Activated naive CD4-positive, alpha-beta T cell treated with anti-CD3 and anti-CD28 coated beads for 36 hours (primary cell): ENCODE results near the gene PRR5. TPM values are rescaled to one million over a fixed set of nuclear protein-coding genes. Genes with fewer than 3 reads are reported as not detected.
"Not testable (repeated sequence)": the region's sequence is repeated elsewhere in the genome, so short reads cannot be mapped to it uniquely, and the experiment has no call there.

Experiments
- CTCF ChIA-PET: fragments of 350-600 bp; sonication (Branson Sonifier 250); formaldehyde crosslinking; loops from one replicate; lab custom pipeline; 2021; ENCODE audit warnings: antibody characterized with exemption; lab: Charles Lee
- DNase-seq: peaks from one replicate; pipeline ENCODE4 v3.0.0-alpha.2; 2020
- H3K27ac Mint-ChIP-seq: one replicate; pipeline ENCODE4 v1.8.0; 2021; ENCODE audit warnings: mild to moderate bottlenecking, mixed read lengths
- H3K27me3 Mint-ChIP-seq: one replicate; pipeline ENCODE4 v1.8.0; 2021; ENCODE audit warnings: low read depth, mixed read lengths
- H3K36me3 Mint-ChIP-seq: one replicate; pipeline ENCODE4 v1.8.0; 2021; ENCODE audit warnings: low read depth, mixed read lengths
- H3K4me1 Mint-ChIP-seq: one replicate; pipeline ENCODE4 v1.8.0; 2021; ENCODE audit warnings: low read depth, mixed read lengths
- H3K4me3 Mint-ChIP-seq: one replicate; pipeline ENCODE4 v1.8.0; 2021; ENCODE audit warnings: mild to moderate bottlenecking, moderate library complexity, mixed read lengths
- H3K9me3 Mint-ChIP-seq: one replicate; pipeline ENCODE4 v1.8.0; 2021; ENCODE audit warnings: mixed read lengths
- intact Hi-C: fragments of 100-400 bp; cut with micrococcal nuclease; formaldehyde crosslinking; loops from one replicate; pipeline ENCODE4 v1.15.1; 2023
- total RNA-seq, 2 experiments: library from RNA; stranded (reverse); gene quantifications; one replicate each; pipeline ENCODE4 v1.2.3, GENCODE V29; 2021

PRR5 gene
- total RNA-seq, 2 experiments from 2014 or later, result 7.9 to 10.2 TPM

DNA sequence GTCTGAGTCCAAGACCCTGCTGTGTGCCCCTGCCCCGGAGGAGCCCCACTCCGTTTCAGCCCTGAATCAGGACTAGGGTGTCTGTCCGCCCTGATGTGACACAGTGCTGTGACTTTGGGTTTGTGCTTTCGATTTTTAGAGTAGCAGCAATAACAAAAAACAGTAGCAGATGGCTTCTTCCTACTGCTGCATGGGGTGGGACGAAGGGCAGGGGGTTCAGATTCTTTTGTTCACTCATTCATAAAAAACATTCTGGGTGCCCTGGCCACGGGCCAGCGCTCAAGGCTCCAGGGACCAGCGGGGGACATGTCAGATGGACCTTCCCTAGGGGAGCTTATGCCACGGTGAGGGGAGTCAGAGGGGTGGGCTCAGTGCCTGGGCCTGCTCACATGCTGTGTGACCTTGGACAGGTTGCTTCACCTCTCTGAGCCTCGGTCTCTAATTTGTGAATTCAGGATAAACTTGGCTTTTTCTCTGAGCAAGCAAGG, 24.6 kb upstream of the PRR5 start:
- no peak for DNase-seq
- Mint-ChIP-seq H3K4me1 (peaks cover 24% of the 10 kb centered on the region), H3K27ac (no peak overlapping the region), H3K27me3 (no peaks in the 10 kb centered on the region), H3K4me3 (peak overlapping the region; percentile 57), H3K36me3 (no peaks in the 10 kb centered on the region), H3K9me3 (no peaks in the 10 kb centered on the region)
- intact Hi-C loops, result no loop called here
- CTCF ChIA-PET, result interaction anchor here (1.4 to 4.7 kb wide), 2 partner anchors 8 to 19 kb away, joined by 3 to 18 read pairs; no protein-coding TSS in a partner anchor

DNA sequence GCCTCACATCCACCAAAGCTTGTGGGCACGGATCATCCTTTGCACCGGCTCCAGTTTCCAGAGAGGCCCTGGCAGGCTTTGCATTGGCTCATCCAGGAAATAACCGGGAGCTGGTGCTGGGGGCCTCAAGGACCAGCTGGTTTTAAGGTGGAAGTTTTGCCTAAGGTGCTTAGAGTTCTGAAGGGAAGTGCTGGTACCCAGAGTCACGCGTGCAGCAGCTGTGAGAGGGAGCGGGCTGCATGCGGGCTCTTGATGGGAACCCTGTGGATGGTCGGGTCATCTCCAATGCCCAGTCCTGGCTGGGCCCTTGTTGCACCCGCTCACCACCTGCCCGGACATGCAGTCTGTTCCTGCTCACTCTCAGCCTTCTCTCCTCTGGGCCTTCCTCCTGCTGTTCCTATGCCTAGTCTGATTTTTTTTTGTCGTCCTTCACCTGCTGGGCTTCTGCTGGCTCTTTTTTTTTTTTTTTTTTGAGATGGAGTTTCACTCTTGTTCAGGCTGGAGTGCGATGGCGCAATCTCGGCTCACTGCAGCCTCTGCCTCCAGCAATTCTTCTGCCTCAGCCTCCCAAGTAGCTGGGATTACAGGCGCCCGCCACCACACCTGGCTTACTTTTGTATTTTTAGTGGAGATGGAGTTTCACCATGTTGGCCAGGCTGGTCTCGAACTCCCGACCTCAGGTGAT, 24.0 kb upstream of the PRR5 start:
- Mint-ChIP-seq H3K27ac (no peak overlapping the region), H3K4me1 (peaks cover 30% of the 10 kb centered on the region), H3K4me3 (no peak overlapping the region), H3K27me3 (no peaks in the 10 kb centered on the region), H3K9me3 (no peaks in the 10 kb centered on the region), H3K36me3 (no peaks in the 10 kb centered on the region)
- intact Hi-C loops, result no loop called here
- DNase-seq, result no peak
- CTCF ChIA-PET, result interaction anchor here (1.4 kb wide), 1 partner anchor 19 kb away, joined by 3 read pairs; no protein-coding TSS in a partner anchor

DNA sequence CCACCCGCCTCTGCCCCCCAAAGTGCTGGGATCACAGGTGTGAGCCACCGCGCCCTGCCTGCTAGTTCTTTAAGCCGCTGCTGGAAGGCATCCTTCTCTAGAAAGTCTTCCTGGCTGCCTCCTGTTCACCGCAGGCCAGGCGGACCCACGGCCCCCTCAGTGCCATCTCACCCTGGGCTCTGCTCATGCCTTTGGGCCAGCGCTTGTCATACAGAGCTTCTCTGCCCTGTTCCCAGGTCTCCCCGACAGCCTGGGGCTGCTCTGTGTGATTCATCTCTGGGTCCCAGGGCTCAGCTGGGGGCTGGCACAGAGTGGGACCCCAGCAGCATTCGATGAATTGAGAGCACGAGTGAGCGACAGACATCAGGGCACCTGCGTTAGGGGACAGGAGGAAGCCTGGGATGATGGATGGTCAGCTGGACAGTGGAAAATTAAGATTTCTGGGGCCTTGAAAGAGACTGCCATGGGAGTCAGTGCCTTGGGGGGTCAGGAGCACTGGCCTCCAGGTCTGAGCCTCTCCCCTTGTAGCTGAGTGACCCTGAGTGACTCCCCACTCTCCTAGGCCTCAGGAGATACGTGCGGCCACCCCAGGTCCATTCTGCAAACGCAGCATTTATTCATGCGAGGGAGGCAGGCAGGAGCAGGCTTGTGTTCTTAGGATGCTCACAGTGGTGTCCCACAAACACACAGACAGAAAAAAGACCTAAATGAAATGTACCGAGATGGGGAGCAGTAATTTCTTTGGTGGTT, 23.3 kb upstream of the PRR5 start:
- no peak for DNase-seq
- Mint-ChIP-seq H3K9me3 (no peaks in the 10 kb centered on the region), H3K4me3 (no peak overlapping the region), H3K27ac (no peak overlapping the region), H3K4me1 (peaks cover 36% of the 10 kb centered on the region), H3K27me3 (no peaks in the 10 kb centered on the region), H3K36me3 (no peaks in the 10 kb centered on the region)
- CTCF ChIA-PET, result interaction anchor here (0.7 kb wide), 1 partner anchor 138 kb away, joined by 3 read pairs; no protein-coding TSS in a partner anchor
- intact Hi-C loops, result no loop called here

DNA sequence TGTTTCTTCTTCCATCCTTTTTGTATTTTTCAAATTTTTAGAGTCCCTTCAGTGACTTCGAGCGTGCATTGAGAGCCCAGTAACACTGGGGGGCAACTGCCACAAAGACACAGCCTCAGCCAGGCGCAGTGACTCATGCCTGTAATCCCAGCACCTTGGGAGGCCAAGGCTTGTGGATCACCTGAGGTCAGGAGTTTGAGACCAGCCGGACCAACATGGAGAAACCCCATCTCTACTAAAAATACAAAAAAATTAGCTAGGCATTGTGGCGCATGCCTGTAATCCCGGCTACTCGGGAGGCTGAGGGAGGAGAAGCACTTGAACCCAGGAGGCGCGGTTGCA, 22.7 kb upstream of the PRR5 start:
- H3K36me3 Mint-ChIP-seq, H3K27ac Mint-ChIP-seq, H3K9me3 Mint-ChIP-seq, H3K4me3 Mint-ChIP-seq, CTCF ChIA-PET, H3K27me3 Mint-ChIP-seq, intact Hi-C loops, DNase-seq: not testable (repeated sequence)
- peaks cover 37% of the 10 kb centered on the region for H3K4me1 Mint-ChIP-seq

DNA sequence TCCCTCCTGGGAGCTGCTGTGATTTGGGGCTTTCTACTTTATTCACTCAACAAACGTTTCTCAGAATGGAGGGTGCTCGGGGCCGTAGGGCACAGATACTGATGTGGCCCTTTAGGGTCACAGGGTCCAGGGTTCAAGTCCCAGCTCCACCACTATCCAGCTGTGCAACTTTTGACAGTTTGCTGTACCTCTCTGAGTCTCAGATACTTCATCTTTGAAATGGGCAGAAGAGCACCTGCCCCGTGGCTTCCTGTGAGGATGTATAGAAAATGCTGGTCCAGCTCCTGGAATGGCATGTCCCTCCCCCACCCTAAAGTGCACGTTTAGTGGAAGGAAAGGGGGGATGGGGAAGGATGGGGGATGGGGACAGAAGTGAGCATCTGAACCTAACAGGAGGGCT, 21.9 kb upstream of the PRR5 start:
- Mint-ChIP-seq H3K9me3 (no peaks in the 10 kb centered on the region), H3K4me1 (peaks cover 45% of the 10 kb centered on the region), H3K27ac (no peak overlapping the region), H3K27me3 (no peaks in the 10 kb centered on the region), H3K4me3 (no peak overlapping the region), H3K36me3 (no peaks in the 10 kb centered on the region)
- no peak for DNase-seq
- CTCF ChIA-PET, result no interaction called here
- intact Hi-C loops, result loop anchor here (10.0 kb wide), 2 partner anchors 185 to 405 kb away; partner anchors contain the start of gene RTL6

DNA sequence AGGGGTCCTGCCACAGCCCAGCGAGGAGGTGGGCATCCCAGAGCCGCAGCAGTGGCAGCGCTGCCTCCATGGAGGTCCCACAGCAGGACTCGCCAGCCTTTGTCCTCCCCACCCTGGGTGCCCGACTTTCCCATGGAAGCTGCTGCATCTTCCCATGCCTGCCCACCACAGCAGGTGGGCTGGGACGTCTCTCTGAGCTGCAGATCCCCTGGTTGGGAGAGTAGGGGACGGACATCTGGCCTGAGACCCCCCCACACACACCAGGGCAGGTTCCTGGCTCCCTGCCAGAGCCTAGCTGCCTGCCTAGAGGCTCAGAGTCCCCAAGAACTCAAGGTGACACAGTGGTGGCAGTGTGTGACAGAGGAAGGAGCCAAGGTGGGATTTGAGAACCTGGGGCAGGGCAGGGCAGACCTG, 21.5 kb upstream of the PRR5 start:
- H3K27ac Mint-ChIP-seq, result no peak overlapping the region
- no peaks in the 10 kb centered on the region for H3K36me3 Mint-ChIP-seq
- CTCF ChIA-PET, result no interaction called here
- intact Hi-C loops, result loop anchor here (10.0 kb wide), 2 partner anchors 186 to 404 kb away; partner anchors contain the start of gene RTL6
- no peaks in the 10 kb centered on the region for H3K9me3 Mint-ChIP-seq
- no peak overlapping the region for H3K4me3 Mint-ChIP-seq
- H3K4me1 Mint-ChIP-seq, result peaks cover 49% of the 10 kb centered on the region
- no peaks in the 10 kb centered on the region for H3K27me3 Mint-ChIP-seq
- DNase-seq, result no peak

DNA sequence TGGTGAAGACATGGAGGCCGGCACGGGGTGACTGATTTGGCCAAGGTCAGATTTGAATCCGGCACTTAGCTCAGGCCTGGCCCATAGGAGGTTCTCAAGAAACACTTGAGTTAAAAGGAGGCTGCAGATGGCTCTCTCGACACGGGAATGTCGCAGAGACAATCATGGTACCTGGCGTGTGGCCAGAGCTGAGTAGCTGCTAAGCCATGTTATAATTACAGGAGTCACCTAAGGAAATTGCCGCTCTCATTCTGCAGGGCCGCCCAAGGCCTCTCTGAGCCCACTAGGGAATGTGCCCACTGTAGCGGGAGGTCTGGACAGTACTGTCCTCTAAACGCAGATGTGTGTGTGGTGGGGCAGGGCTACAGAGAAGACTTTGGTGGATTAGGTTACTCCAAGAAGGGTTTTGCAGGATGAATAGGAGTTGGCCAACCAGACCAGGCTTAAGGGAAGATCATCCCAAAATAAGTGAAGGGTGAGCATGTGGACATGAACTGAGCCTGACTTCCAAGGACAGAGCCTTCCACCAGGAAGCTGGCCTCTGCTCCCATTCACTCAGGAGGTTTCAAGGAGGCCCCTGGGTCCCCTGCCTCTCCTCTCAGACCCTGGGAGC, 19.3 kb upstream of the PRR5 start:
- Mint-ChIP-seq H3K4me1 (peaks cover 42% of the 10 kb centered on the region), H3K27ac (no peak overlapping the region), H3K27me3 (no peaks in the 10 kb centered on the region), H3K4me3 (no peak overlapping the region), H3K36me3 (no peaks in the 10 kb centered on the region), H3K9me3 (no peaks in the 10 kb centered on the region)
- CTCF ChIA-PET, result interaction anchor here (1.1 to 1.7 kb wide), 3 partner anchors 14 to 23 kb away, joined by 3 to 6 read pairs (median 5); no protein-coding TSS in a partner anchor
- intact Hi-C loops, result loop anchor here (10.0 kb wide), 2 partner anchors 188 to 402 kb away; partner anchors contain the start of gene RTL6
- no peak for DNase-seq

DNA sequence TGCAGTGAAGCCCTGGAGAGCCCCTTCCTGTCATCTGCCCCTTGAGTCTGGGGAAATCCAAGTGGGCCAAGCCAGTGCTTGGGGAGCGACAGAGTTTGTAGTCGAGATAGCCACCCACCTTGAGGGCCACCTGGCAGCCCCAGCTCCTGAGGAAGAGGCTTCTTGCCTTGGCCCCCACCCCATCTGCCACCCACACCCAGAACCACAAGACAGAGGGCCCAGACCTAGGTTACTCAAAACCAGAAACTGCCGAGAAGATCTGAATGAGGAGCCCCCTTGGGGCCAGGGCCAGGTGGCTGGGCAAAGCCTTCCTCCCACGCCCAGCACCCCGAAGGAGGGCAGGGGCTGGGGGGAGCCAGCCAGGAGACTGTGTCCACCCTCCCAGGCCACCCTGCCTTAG, 18.8 kb upstream of the PRR5 start:
- Mint-ChIP-seq H3K27ac (peak overlapping the region; percentile 24), H3K27me3 (no peaks in the 10 kb centered on the region), H3K9me3 (no peaks in the 10 kb centered on the region), H3K36me3 (no peaks in the 10 kb centered on the region), H3K4me3 (no peak overlapping the region), H3K4me1 (peaks cover 42% of the 10 kb centered on the region)
- DNase-seq, result peak; percentile 56
- intact Hi-C loops, result loop anchor here (10.0 kb wide), 2 partner anchors 188 to 402 kb away; partner anchors contain the start of gene RTL6
- CTCF ChIA-PET, result interaction anchor here (1.1 to 1.9 kb wide), 3 partner anchors 18 to 52 kb away, joined by 3 to 11 read pairs (median 6); no protein-coding TSS in a partner anchor

DNA sequence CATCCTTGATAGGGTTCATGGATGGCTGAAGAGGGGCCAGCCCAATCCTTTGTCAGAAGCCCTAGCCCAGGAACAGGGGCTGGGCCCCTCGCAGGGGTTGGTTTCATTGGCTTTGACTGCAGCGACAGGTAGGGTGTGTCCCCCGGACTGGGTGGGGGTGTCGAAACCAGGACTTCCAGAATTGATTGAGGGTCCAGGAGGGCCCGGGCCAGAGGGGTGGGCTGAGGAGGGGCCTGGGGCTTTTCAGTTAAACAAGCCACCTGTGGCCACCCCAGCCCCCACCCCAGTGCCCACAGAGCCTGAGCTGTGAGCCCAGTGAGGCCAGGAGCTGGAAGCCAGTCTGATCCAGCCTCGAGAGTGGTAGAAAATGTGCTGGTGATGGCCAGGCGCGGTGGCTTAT, 18.1 kb upstream of the PRR5 start:
- peaks cover 42% of the 10 kb centered on the region for H3K4me1 Mint-ChIP-seq
- no peaks in the 10 kb centered on the region for H3K9me3 Mint-ChIP-seq
- H3K27ac Mint-ChIP-seq, result no peak overlapping the region
- H3K36me3 Mint-ChIP-seq, result no peaks in the 10 kb centered on the region
- CTCF ChIA-PET, result interaction anchor here (0.7 to 2.1 kb wide), 8 partner anchors 9 to 57 kb away, joined by 4 to 18 read pairs (median 6); no protein-coding TSS in a partner anchor
- no peak overlapping the region for H3K4me3 Mint-ChIP-seq
- no peaks in the 10 kb centered on the region for H3K27me3 Mint-ChIP-seq
- intact Hi-C loops, result loop anchor here (1.0 to 10.0 kb wide), 3 partner anchors 17 to 401 kb away; partner anchors contain the start of gene RTL6
- DNase-seq, result no peak

DNA sequence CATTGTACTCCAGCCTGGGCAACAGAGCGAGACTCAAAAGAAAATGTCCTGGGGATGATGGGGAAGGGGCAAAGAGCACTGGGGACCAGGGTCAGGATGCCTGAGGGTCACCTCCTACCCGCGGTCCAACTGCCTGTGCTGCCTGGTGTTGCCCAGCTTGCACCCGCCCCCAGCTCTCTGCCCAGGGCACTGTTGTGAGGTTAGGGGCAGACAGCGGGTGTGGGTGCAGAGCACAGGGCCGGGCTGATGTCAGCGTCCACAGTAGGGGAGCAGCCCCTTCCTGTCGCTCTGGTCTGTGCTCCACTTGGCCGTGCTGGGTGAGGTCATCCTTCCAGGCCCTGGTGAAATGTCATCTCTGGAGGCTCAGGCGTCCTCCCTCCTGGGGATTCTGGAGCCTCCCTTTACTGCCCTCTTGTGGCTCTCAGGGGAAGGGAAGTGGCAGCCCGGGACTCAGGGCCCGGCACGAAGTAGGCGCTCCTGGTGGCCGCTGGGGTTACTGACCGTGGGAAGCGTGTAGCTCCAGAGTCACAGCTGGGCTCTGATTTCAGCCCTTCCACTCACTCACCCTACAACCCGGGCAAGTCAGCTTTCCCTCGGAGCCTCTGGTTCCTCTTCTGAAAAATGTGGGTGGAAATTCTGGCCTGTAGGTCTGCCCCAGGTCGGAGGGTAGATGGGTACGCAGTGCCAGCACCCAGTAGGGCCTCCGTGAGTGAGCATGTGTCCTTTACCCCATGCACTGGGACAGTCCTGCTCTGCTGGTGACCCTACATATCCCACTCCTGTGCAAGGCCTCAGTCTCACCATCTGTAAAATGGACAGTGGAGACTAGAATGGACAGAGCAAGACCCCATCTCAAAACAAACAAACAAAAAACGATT, 17.3 kb upstream of the PRR5 start:
- Mint-ChIP-seq H3K27me3 (no peaks in the 10 kb centered on the region), H3K4me3 (no peak overlapping the region), H3K4me1 (peaks cover 41% of the 10 kb centered on the region), H3K36me3 (no peaks in the 10 kb centered on the region), H3K9me3 (no peaks in the 10 kb centered on the region), H3K27ac (peak overlapping the region; percentile 87)
- CTCF ChIA-PET, result interaction anchor here (0.6 to 2.1 kb wide), 14 partner anchors 10 to 124 kb away, joined by 3 to 18 read pairs (median 5); no protein-coding TSS in a partner anchor
- DNase-seq, result peak; percentile 93
- intact Hi-C loops, result loop anchor here (1.0 to 10.0 kb wide), 4 partner anchors 17 to 400 kb away; partner anchors contain the start of genes PRR5 and RTL6
